A549 (cell line): ENCODE data around the gene CRYBG3. TPM values are rescaled to one million over a fixed set of nuclear protein-coding genes. Genes with fewer than 3 reads are reported as not detected.
A peak's percentile ranks its signal among the peaks of the same experiment; 100 is the strongest.

ENCODE experiments used
- ATAC-seq, 2 experiments: fragments of 200-7000 bp in 1 of 2; fragments of >200 bp in 1 of 2; cut with Nextera tagmentation in 1 of 2; cut with Tn5 transposase in 1 of 2; 3 replicates each; pipeline versions ENCODE4 v1.8.0 to v1.9.1; 2018 to 2020; ENCODE audit warnings: mild to moderate bottlenecking in 1 of 2, moderate library complexity in 1 of 2
- CTCF ChIA-PET: fragments of 300-600 bp; sonication (Branson Sonifier 250); formaldehyde crosslinking; extraction: SDS; loops from one replicate; lab custom pipeline; 2021; ENCODE audit warnings: antibody characterized with exemption, inconsistent platforms; lab: Yijun Ruan, JAX
- POLR2A ChIA-PET: fragments of 350-600 bp; formaldehyde crosslinking; extraction: SDS; loops from one replicate; lab custom pipeline; 2021; ENCODE audit warnings: antibody characterized with exemption, inconsistent platforms; lab: Yijun Ruan, JAX
- DNase-seq, 2 experiments: peaks; one replicate each; pipeline versions ENCODE4 v3.0.0 to v3.0.0-alpha.2; 2011 to 2016; ENCODE audit warnings: low read depth in 1 of 2, low spot score in 1 of 2
- FAIRE-seq: peaks from 2 replicates; lab custom pipeline; 2011; peaks lifted over from hg19 to GRCh38; lab: Jason Lieb, UNC
- H3K27ac ChIP-seq, 2 experiments: fragments of >200 bp; sonication (Bioruptor Twin); formaldehyde crosslinking; 3 replicates each; pipeline ENCODE4 v1.5.1; 2016 to 2017
- H3K4me1 ChIP-seq: fragments of >200 bp; sonication (Bioruptor Twin); formaldehyde crosslinking; 3 replicates; pipeline ENCODE4 v1.6.1; 2016
- H3K4me2 ChIP-seq: fragments of >200 bp; sonication (Bioruptor Twin); formaldehyde crosslinking; 3 replicates; pipeline ENCODE4 v1.6.1; 2016
- H3K4me3 ChIP-seq: fragments of >200 bp; sonication (Bioruptor Twin); formaldehyde crosslinking; 3 replicates; pipeline ENCODE4 v1.5.1; 2016
- H3K9me3 ChIP-seq: fragments of >200 bp; sonication (Bioruptor Twin); formaldehyde crosslinking; 3 replicates; pipeline ENCODE4 v1.6.1; 2016
- CBX2 ChIP-seq: fragments of 200-600 bp; sonication (generic); IDR thresholded peaks from 2 replicates; pipeline ENCODE4 v1.6.1; 2016; ENCODE audit warnings: low read depth, mild to moderate bottlenecking, borderline replicate concordance
- CBX8 ChIP-seq: fragments of 200-600 bp; sonication (generic); IDR thresholded peaks from 2 replicates; pipeline ENCODE4 v1.6.1; 2016
- CHD4 ChIP-seq: fragments of 200-600 bp; sonication (generic); IDR thresholded peaks from 2 replicates; pipeline ENCODE4 v1.6.1; 2016; ENCODE audit warnings: antibody characterized with exemption, mild to moderate bottlenecking, borderline replicate concordance
- EHMT2 ChIP-seq: fragments of 200-600 bp; sonication (generic); IDR thresholded peaks from 2 replicates; pipeline ENCODE4 v1.6.1; 2016; ENCODE audit warnings: antibody characterized with exemption, low read depth, mild to moderate bottlenecking, moderate library complexity
- ESRRA ChIP-seq: fragments of 150-350 bp; IDR thresholded peaks from 2 replicates; pipeline ENCODE4 v1.6.1; 2014; ENCODE audit warnings: mild to moderate bottlenecking, low read length, borderline replicate concordance
- FOSL2 ChIP-seq, 2 experiments: fragments of 450-650 bp in 1 of 2; fragments of >200 bp in 1 of 2; sonication (Bioruptor Twin) in 1 of 2; formaldehyde crosslinking; IDR thresholded peaks; 2 replicates each; pipeline versions ENCODE4 v1.5.0 to v1.6.1; 2016 to 2020; ENCODE audit warnings: mild to moderate bottlenecking in 1 of 2, moderate library complexity in 1 of 2
- GATA3 ChIP-seq: IDR thresholded peaks from 2 replicates; pipeline ENCODE4 v1.6.1; 2012; ENCODE audit warnings: borderline replicate concordance
- HOXA7 ChIP-seq: fragments of 250-450 bp; sonication (Bioruptor Pico); IDR thresholded peaks from 2 replicates; pipeline ENCODE4 v1.5.0; 2020; ENCODE audit warnings: mild to moderate bottlenecking, moderate library complexity
- JUN ChIP-seq, 2 experiments: fragments of >200 bp; sonication (Bioruptor Twin); formaldehyde crosslinking; IDR thresholded peaks; 2 replicates in 1 of 2; 3 replicates in 1 of 2; pipeline ENCODE4 v1.6.1; 2016 to 2017
- MYC ChIP-seq: IDR thresholded peaks from 2 replicates; pipeline ENCODE4 v1.6.1; 2012; ENCODE audit warnings: mild to moderate bottlenecking, inconsistent platforms, low read length, improper control_type of control experiment, borderline replicate concordance
- PHF8 ChIP-seq: fragments of 200-600 bp; sonication (generic); IDR thresholded peaks from 2 replicates; pipeline ENCODE4 v1.6.1; 2016; ENCODE audit warnings: low read depth, mild to moderate bottlenecking, antibody characterized with exemption, moderate library complexity, borderline replicate concordance
- POLR2AphosphoS2 ChIP-seq: conservative IDR thresholded peaks from 2 replicates; pipeline ENCODE4 v1.6.1; 2012; ENCODE audit warnings: low read length, improper control_type of control experiment, inconsistent platforms
- RCOR1 ChIP-seq: fragments of 150-350 bp; IDR thresholded peaks from 2 replicates; pipeline ENCODE4 v1.6.1; 2014; ENCODE audit warnings: antibody characterized with exemption, low read length, low read depth
- RNF2 ChIP-seq: fragments of 200-600 bp; sonication (generic); IDR thresholded peaks from 2 replicates; pipeline ENCODE4 v1.6.1; 2016; ENCODE audit warnings: low read depth, mild to moderate bottlenecking, antibody characterized with exemption, moderate library complexity, borderline replicate concordance
- TP53 ChIP-seq: fragments of 250-450 bp; sonication (Bioruptor Pico); IDR thresholded peaks from 2 replicates; pipeline ENCODE4 v1.5.0; 2021; ENCODE audit warnings: mild to moderate bottlenecking, moderate library complexity
- WGBS: methylation state at CpG from one replicate; pipeline ENCODE4 v1.1.6; 2017; ENCODE audit errors: missing lambda C conversion rate; 5-methylcytosine and 5-hydroxymethylcytosine counted together
- polyA plus RNA-seq, 4 experiments: library from polyadenylated mRNA; depleted of rRNA in 3 of 4; stranded (reverse); fragments of >200 nt; fragmentation: RNase III in 1 of 4; extraction: RNeasy Plus Mini Kit Qiagen cat#74134 plus additional on column Dnase treatment in 1 of 4; gene quantifications; 2 replicates in 3 of 4; 3 replicates in 1 of 4; pipeline ENCODE4 v1.2.3, GENCODE V29; 2011 to 2017
- TF ChIP-seq, protein P1 (sequence below): fragments of 250-450 bp; sonication (Bioruptor Pico); IDR thresholded peaks from 2 replicates; pipeline ENCODE4 v1.5.0; 2021; ENCODE audit warnings: mild to moderate bottlenecking, moderate library complexity, borderline replicate concordance
- TF ChIP-seq, protein P2 (sequence below): fragments of >200 bp; sonication (Bioruptor Twin); formaldehyde crosslinking; IDR thresholded peaks from 3 replicates; pipeline ENCODE4 v1.5.1; 2016
- TF ChIP-seq, protein P3 (sequence below): fragments of 200-600 bp; sonication (generic); IDR thresholded peaks from 2 replicates; pipeline ENCODE4 v1.6.1; 2016; ENCODE audit warnings: antibody characterized with exemption, mild to moderate bottlenecking, moderate library complexity
- TF ChIP-seq, protein P4 (sequence below): fragments of >200 bp; sonication (Bioruptor Twin); formaldehyde crosslinking; IDR thresholded peaks from 3 replicates; pipeline ENCODE4 v1.6.1; 2016

The CRYBG3 gene
- polyA plus RNA-seq, 2 of the 4 experiments (the other 2 are of a cell fraction): 3.6 to 8.7 TPM

DNA sequence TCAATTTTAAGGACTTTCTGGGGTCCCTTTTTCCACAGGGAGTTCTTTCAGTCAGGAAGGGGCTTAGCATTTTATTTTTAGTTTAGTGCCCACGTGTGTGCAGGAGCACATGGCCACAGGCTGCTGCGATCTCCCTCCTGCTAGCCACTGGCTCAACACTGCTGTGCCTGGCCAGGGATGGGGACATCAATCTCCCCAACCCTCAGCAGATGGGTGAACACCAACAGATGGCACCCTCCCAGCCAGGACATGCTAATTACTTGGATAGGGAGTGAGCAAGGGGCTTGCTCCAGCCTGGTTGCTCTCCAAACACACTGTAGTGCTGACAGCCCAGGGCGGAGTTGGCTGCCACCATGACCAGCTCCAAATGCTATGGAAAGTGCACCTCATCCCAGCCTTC, 157.8 kb downstream of the CRYBG3 start:
- 77% methylated on average over 3 of the region's 3 CpGs for WGBS
- no peak for FAIRE-seq
- H3K4me1 ChIP-seq: no peaks in the 10 kb centered on the region
- H3K27ac ChIP-seq: no peak overlapping the region
- no peak overlapping the region for H3K4me3 ChIP-seq
- CTCF ChIA-PET: interaction anchor here (0.9 to 1.3 kb wide), 2 partner anchors 8 to 44 kb away, joined by 3 read pairs; no protein-coding TSS in a partner anchor
- peak in 1 of 2 experiments; percentile 4 for DNase-seq
- TF ChIP-seq CBX2 (no peak), RCOR1 (no peak), GATA3 (no peak), ESRRA (no peak), POLR2AphosphoS2 (no peak)
- TF ChIP-seq, protein P1, sequence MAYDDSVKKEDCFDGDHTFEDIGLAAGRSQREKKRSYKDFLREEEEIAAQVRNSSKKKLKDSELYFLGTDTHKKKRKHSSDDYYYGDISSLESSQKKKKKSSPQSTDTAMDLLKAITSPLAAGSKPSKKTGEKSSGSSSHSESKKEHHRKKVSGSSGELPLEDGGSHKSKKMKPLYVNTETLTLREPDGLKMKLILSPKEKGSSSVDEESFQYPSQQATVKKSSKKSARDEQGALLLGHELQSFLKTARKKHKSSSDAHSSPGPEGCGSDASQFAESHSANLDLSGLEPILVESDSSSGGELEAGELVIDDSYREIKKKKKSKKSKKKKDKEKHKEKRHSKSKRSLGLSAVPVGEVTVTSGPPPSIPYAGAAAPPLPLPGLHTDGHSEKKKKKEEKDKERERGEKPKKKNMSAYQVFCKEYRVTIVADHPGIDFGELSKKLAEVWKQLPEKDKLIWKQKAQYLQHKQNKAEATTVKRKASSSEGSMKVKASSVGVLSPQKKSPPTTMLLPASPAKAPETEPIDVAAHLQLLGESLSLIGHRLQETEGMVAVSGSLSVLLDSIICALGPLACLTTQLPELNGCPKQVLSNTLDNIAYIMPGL (CRISPR knock-in tag): no peak
- ATAC-seq: peak in 1 of 2 experiments; percentile 43; a peak in 3 of 6 replicates
- no peak overlapping the region for H3K4me2 ChIP-seq
- POLR2A ChIA-PET: no interaction called here
- H3K9me3 ChIP-seq: no peaks in the 10 kb centered on the region

DNA sequence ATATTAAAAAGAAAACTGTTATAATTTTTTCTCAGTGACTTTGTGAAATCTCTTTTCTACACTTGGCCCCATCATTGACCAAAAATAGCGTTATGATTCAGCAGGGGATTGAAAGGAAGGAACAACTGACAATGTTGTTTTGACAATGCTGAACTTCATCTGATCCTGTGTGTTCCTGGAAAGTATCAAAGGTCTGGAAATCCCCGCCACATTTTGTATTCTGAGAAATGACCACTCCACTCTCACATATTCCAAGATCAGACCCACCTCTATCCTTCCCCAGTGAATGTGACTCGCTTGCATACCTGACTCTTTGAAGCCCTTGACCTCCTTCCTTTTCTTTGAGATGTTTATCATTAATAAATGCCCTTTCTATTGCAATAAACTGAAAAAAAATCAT, 160.1 kb downstream of the CRYBG3 start:
- H3K4me1 ChIP-seq: no peaks in the 10 kb centered on the region
- no peak for FAIRE-seq
- POLR2A ChIA-PET: no interaction called here
- WGBS: 52% methylated on average over 3 of the region's 3 CpGs
- no peak for TF ChIP-seq MYC
- TF ChIP-seq JUN (IDR thresholded peaks at IDR 0.05): no peak
- no peak for TF ChIP-seq CHD4
- TF ChIP-seq, protein P2, sequence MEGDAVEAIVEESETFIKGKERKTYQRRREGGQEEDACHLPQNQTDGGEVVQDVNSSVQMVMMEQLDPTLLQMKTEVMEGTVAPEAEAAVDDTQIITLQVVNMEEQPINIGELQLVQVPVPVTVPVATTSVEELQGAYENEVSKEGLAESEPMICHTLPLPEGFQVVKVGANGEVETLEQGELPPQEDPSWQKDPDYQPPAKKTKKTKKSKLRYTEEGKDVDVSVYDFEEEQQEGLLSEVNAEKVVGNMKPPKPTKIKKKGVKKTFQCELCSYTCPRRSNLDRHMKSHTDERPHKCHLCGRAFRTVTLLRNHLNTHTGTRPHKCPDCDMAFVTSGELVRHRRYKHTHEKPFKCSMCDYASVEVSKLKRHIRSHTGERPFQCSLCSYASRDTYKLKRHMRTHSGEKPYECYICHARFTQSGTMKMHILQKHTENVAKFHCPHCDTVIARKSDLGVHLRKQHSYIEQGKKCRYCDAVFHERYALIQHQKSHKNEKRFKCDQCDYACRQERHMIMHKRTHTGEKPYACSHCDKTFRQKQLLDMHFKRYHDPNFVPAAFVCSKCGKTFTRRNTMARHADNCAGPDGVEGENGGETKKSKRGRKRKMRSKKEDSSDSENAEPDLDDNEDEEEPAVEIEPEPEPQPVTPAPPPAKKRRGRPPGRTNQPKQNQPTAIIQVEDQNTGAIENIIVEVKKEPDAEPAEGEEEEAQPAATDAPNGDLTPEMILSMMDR: no peak
- no peak for TF ChIP-seq ESRRA
- TF ChIP-seq PHF8: no peak
- no peak for TF ChIP-seq RNF2
- TF ChIP-seq, all 56 proteins: peak for 0
- DNase-seq (no peak), ATAC-seq (no peak)
- Histone ChIP-seq H3K4me2 (no peak overlapping the region), H3K27ac (no peak overlapping the region), H3K4me3 (no peak overlapping the region), H3K9me3 (no peaks in the 10 kb centered on the region)
- CTCF ChIA-PET: no interaction called here

DNA sequence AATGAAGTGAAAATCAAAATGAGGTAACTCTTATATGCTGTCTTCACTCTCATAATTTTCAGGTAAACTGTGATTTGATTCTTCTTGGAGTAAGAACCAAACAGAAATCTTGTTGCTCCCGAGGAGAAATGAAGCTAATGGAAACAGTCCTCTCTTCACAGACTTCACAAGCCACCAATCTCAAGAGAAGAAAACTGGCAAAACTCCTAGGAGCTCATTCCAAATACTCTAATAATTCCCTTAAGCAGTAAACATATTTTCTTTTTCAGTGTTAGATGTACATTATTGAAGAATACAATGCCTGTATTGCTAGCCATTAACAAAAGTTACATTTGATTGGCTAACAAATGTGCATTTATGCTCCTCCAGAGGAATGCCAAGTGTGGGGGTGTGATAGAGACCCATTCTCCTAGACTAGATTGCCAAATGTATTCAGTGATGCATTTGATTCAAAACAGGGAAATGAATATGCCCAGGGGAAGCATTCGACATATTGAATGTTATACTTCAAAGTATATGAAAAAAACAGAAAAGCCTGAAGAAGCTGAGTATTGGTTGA, 162.2 kb downstream of the CRYBG3 start:
- Histone ChIP-seq H3K27ac (no peak overlapping the region), H3K4me2 (no peak overlapping the region), H3K4me3 (no peak overlapping the region), H3K4me1 (no peaks in the 10 kb centered on the region), H3K9me3 (no peaks in the 10 kb centered on the region)
- POLR2A ChIA-PET: no interaction called here
- CTCF ChIA-PET: interaction anchor here (1.1 to 1.3 kb wide), 3 partner anchors 16 to 265 kb away, joined by 3 read pairs; no protein-coding TSS in a partner anchor
- TF ChIP-seq, protein P2: no peak
- TF ChIP-seq HOXA7 (CRISPR knock-in tag) (no peak), EHMT2 (no peak), TP53 (CRISPR knock-in tag) (no peak), CBX8 (no peak), FOSL2 (IDR thresholded peaks at IDR 0.05) (no peak), FOSL2 (CRISPR knock-in tag; IDR thresholded peaks at IDR 0.05) (no peak)
- TF ChIP-seq, protein P3, sequence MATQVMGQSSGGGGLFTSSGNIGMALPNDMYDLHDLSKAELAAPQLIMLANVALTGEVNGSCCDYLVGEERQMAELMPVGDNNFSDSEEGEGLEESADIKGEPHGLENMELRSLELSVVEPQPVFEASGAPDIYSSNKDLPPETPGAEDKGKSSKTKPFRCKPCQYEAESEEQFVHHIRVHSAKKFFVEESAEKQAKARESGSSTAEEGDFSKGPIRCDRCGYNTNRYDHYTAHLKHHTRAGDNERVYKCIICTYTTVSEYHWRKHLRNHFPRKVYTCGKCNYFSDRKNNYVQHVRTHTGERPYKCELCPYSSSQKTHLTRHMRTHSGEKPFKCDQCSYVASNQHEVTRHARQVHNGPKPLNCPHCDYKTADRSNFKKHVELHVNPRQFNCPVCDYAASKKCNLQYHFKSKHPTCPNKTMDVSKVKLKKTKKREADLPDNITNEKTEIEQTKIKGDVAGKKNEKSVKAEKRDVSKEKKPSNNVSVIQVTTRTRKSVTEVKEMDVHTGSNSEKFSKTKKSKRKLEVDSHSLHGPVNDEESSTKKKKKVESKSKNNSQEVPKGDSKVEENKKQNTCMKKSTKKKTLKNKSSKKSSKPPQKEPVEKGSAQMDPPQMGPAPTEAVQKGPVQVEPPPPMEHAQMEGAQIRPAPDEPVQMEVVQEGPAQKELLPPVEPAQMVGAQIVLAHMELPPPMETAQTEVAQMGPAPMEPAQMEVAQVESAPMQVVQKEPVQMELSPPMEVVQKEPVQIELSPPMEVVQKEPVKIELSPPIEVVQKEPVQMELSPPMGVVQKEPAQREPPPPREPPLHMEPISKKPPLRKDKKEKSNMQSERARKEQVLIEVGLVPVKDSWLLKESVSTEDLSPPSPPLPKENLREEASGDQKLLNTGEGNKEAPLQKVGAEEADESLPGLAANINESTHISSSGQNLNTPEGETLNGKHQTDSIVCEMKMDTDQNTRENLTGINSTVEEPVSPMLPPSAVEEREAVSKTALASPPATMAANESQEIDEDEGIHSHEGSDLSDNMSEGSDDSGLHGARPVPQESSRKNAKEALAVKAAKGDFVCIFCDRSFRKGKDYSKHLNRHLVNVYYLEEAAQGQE: no peak
- TF ChIP-seq, protein P4, sequence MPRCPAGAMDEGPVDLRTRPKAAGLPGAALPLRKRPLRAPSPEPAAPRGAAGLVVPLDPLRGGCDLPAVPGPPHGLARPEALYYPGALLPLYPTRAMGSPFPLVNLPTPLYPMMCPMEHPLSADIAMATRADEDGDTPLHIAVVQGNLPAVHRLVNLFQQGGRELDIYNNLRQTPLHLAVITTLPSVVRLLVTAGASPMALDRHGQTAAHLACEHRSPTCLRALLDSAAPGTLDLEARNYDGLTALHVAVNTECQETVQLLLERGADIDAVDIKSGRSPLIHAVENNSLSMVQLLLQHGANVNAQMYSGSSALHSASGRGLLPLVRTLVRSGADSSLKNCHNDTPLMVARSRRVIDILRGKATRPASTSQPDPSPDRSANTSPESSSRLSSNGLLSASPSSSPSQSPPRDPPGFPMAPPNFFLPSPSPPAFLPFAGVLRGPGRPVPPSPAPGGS: no peak
- no peak for DNase-seq
- WGBS: 40% methylated on average over 2 of the region's 2 CpGs
- ATAC-seq: no peak
- FAIRE-seq: no peak
